SK-N-MC (cell line): Measurements from ENCODE around the gene REC114.

Experiments
- EZH2 ChIP-seq: fragments of 200-600 bp; sonication (generic); IDR thresholded peaks from one replicate; pipeline ENCODE4 v1.6.1; 2017; ENCODE audit warnings: antibody characterized with exemption
- FOXP2 ChIP-seq: optimal IDR thresholded peaks from 2 replicates; pipeline ENCODE3; 2011; ENCODE audit warnings: mild to moderate bottlenecking, moderate library complexity; ENCODE audit not compliant: insufficient read depth; ENCODE audit errors: extremely low read length, control extremely low read depth
- POLR2AphosphoS5 ChIP-seq: IDR thresholded peaks from 2 replicates; pipeline ENCODE4 v1.6.1; 2012; ENCODE audit warnings: mild to moderate bottlenecking, low read depth, low read length, borderline replicate concordance

DNA sequence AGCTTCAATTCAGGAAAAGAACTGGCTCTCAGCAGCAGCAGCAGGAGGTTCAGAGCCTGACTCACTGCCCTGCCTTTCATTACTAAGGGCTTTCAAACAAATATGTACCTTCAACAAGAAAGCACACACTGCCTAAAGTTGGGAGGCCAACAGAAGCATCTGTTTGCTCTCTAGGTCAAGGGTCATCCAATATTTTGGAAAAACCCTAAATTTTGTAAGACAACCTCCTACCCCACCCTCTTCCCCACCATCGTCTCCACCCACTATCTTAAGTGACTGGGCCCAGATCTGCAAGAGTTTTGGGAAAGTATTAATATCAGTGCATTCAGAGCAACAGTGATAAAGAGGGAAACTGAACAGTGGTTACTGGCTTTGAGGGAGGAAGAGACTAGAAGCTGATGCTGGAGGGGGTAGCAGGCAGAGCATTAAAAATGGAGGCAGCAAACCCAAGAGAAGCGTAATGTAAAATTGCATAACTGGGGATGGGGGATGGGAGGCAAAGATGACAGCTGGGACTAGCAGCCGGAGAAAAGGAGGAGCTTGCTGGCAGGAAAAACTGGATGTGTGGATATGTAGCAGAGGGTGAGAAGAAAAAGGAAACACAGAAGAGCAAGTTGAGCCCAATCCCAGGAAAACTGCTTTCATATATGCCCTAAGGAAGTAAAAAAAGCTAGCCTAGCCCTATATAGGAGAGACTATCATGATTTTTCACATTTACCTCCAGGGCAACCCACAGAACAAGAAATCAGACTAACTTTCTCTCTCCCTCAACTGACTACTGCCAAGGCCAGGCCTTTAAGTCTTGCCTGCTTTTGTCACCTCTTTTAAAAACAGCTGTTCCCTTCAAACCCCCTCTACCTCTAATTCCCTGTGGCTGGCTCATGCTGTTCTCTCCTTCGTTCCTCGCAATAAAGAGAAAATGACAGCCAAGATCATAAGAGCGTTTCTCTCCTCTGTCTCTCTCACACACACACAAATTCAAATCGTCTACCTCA, 158.8 kb downstream of the REC114 start:
- no peak for TF ChIP-seq EZH2
- no peak for TF ChIP-seq POLR2AphosphoS5
- no peak for TF ChIP-seq FOXP2
